ENCODE data around the gene CFAP97.
"Not testable (repeated sequence)": the region's sequence is repeated elsewhere in the genome, so short reads cannot be mapped to it uniquely, and the experiment has no call there.

The CFAP97 gene

GRCh38 chr4:185137233-185137925 lies 66.4 kb downstream of the CFAP97 start:
- no peak for DNase-seq

- DNase-seq = no peak
Measured at GRCh38 chr4:185134307-185134869, 69.4 kb downstream of the CFAP97 start.

GRCh38 chr4:185128272-185129119 lies 75.3 kb downstream of the CFAP97 start:
- no peak for DNase-seq

- no peak for DNase-seq
Measured at GRCh38 chr4:185127021-185127925, 76.5 kb downstream of the CFAP97 start.

GRCh38 chr4:185124006-185124405 lies 79.8 kb downstream of the CFAP97 start:
- DNase-seq = no peak

- no peak for DNase-seq
Measured at GRCh38 chr4:185122681-185123345, 81.0 kb downstream of the CFAP97 start.

GRCh38 chr4:185120631-185120946 lies 83.2 kb downstream of the CFAP97 start:
- DNase-seq = no peak

- no peak for DNase-seq
Measured at GRCh38 chr4:185119927-185120630, 83.7 kb downstream of the CFAP97 start.

- not testable (repeated sequence) for DNase-seq
Measured at GRCh38 chr4:185119467-185119866, 84.3 kb downstream of the CFAP97 start.

- DNase-seq = no peak
Measured at GRCh38 chr4:185118876-185119275, 84.9 kb downstream of the CFAP97 start.

- DNase-seq = no peak
Measured at GRCh38 chr4:185117300-185117934, 86.4 kb downstream of the CFAP97 start.

GRCh38 chr4:185115827-185116232 lies 88.0 kb downstream of the CFAP97 start:
- DNase-seq = no peak

- DNase-seq = no peak
Measured at GRCh38 chr4:185113340-185113739, 90.5 kb downstream of the CFAP97 start.

GRCh38 chr4:185112104-185112503 lies 91.7 kb downstream of the CFAP97 start:
- no peak for DNase-seq

- no peak for DNase-seq
Measured at GRCh38 chr4:185110375-185110823, 93.4 kb downstream of the CFAP97 start.

GRCh38 chr4:185109736-185110135 lies 94.1 kb downstream of the CFAP97 start:
- no peak for DNase-seq
